OCI-M2 (cell line): ENCODE measurements around the gene SYT1.
"Not testable (repeated sequence)": the region's sequence is repeated elsewhere in the genome, so short reads cannot be mapped to it uniquely, and the experiment has no call there.

Experiments used
- DNase-seq: peaks from one replicate; lab custom pipeline; 2025; ENCODE audit not compliant: unreplicated experiment; lab: John Stamatoyannopoulos, UW

Gene SYT1

DNA sequence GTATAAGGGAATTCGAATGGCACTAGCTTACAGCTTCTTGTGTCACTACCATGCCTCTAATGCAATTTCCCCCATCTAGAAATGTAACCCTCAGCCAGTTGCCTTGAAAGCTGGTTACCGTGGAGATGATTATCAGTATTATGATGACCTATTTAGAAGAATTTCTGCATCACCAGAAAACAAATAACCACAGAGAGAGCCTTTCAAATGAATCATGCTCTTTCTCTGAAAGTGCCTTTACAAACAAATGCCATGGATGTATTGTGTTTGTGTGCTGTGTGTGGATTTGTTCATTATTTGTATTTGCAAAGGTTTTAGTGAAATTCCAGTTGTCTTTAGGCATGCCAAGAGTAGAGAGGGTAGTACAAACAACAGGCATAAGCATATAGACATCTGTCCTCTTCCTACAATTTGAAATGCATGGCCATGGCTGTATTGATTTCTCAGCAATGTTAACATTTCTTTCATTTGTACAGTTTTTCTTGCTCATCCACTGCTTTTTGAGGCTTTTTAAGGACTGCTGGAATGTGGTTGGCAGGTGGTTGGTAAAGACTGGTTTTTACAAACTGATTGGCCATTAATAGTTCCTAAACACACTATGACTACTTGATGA is 559.6 kb downstream of the SYT1 start:
- no peak for DNase-seq

DNA sequence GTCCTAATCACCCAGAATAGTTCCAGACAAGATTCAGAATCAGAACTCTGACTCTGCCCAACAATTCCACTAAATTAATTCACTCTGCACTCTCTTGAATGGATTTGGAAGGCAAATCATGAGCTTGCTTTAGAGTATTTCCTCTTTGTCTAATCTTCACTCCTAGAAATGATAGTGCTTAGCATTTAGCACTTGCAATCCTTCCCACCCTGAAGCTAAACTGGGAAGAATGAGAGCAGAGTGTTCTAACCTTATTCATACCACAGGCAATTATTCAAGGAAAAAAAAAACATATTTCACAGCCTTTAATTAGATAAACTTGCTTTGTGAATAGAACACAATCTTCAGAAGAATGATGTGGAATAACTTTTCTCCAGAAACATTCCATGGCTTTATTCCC is 561.5 kb downstream of the SYT1 start:
- DNase-seq = no peak

GRCh38 chr12:79426744-79427143 is 562.2 kb downstream of the SYT1 start:
- DNase-seq = not testable (repeated sequence)

- no peak for DNase-seq
These were observed 569.0 kb downstream of the SYT1 start for GRCh38 chr12:79433465-79434072.

DNA sequence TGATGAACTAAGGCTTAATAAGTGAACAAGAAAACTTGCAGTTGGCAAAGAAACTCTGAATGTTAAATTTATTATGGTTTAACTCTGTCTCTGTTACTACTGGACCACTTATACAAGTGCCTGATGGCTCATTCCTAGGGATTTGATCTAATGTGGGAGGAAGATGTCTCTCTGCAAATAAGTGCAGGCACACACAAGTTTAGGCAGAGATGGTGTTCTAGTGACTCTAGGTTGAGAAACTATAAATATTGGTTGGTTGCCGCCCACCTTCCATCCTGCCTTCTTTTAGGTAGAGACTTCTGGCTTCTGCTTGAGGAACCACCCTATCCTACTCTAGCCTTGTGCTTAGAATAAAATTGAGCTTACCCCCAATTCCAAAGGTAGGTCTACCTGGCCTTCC is 570.0 kb downstream of the SYT1 start:
- no peak for DNase-seq

- DNase-seq = no peak
These were observed 571.2 kb downstream of the SYT1 start for GRCh38 chr12:79435742-79436141.

- DNase-seq = no peak
These were observed 574.1 kb downstream of the SYT1 start for GRCh38 chr12:79438480-79439174.

DNA sequence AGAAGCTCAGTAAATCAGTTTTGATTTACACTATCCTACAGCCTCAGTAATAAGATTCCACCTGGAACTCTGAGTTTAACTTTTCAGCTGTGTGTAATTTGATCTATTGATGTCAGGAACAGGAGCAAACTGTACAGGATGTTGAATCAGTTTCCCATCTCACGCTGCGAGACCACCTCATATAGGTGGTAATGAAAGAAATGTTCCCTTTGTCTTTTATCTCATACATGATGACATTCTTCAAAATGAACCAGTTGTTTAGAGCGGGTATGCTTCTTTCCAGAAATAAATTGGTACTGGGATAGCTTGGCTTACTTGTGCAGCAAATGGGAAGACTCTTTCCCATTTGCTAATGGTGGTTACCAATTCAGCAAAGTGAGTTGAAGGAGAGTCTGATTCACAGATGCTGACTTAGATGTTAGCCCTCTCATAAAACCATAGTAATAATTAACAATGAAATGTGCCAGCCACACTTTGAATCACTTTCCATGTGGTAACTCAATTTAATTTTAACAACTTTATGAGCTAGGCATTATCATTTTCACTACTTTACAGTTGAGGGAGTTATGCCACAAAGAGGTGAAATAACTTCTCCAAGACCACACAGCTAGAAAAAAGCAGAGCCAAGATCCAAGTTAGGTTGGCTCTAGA is 574.7 kb downstream of the SYT1 start:
- no peak for DNase-seq

GRCh38 chr12:79441534-79441933 is 577.0 kb downstream of the SYT1 start:
- DNase-seq = no peak

DNA sequence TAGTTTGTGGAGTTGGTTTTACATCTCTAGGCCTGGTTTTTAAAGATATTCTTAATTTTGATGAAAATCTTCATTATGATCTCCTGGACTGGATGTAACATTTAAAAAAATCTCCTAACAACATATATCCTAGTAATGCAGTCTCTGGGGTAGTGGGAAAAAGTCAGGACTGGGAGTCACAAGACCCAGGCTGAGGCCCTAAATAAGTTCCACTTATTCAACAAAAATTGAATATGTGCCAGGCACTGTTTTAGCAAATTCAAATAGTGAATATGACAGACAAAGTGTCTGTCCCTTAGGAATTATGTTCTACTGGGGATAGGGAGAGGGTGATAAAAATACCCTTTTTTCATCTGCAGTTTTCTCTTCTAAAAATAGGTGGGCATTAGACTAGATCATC is 577.8 kb downstream of the SYT1 start:
- DNase-seq = no peak

GRCh38 chr12:79444089-79444488 is 579.5 kb downstream of the SYT1 start:
- DNase-seq = no peak

GRCh38 chr12:79448816-79449215 is 584.2 kb downstream of the SYT1 start:
- no peak for DNase-seq

DNA sequence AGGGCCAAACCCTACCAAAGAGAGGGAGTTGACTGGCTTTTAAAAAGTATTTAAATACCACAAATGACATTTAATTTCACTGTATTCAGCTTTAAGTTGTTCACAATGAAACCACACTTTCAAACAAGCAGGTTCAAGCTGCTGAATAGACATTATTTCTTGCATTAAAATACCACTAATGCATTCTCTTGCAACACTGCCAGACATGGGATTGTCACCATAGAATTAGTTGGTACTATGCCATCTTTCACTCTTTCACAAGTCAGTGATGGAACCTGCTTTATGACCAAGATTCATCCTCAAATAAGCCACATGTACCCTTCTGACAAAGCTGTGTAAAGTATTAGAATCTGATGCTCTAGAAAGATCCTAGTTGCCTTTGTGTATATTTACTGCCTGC is 586.8 kb downstream of the SYT1 start:
- no peak for DNase-seq

- DNase-seq = no peak
These were observed 587.4 kb downstream of the SYT1 start for GRCh38 chr12:79451978-79452377.

GRCh38 chr12:79452906-79453305 is 588.3 kb downstream of the SYT1 start:
- DNase-seq = no peak

GRCh38 chr12:79453820-79454219 is 589.2 kb downstream of the SYT1 start:
- no peak for DNase-seq

- DNase-seq = no peak
These were observed 589.8 kb downstream of the SYT1 start for GRCh38 chr12:79454338-79454843.

GRCh38 chr12:79455286-79455685 is 590.7 kb downstream of the SYT1 start:
- DNase-seq = no peak

DNA sequence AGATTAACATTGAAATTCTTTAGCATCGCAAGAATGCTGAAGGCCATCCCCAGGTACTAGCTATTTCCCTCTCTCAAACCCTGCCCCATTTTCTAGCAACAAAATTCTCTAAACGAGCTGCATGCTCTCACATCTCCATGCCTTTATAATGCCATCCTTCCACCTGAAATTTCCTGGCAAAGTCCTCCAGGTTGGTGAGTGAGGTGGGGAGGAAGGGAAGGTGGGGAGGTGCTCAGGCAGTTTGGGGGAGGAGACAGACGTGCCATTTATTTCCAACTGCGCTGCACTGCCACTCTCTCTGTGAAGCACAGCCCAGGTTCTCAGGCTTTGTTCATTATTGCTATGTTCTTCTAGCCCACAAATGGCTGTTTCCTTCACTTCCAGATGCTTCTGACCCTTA is 617.7 kb downstream of the SYT1 start:
- no peak for DNase-seq

DNA sequence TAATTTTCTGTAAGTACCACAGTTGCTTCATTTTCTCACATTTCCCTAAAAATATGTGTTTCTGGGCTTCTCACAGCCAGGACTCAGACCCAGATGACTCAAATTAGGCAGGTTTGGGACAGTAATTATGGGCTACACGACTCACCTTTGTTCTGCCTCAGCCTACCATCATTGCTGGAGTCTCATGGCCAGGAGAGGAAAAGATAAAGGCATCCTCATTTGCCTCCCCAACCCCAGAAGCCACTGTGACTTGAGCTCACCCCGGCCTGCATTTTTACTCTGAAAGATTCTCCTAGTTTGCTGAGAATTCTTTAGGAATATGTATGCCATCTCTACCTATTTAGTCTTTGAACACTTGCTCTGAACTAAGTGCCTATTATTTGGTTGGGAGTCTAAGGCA is 618.3 kb downstream of the SYT1 start:
- no peak for DNase-seq

- DNase-seq = no peak
These were observed 621.6 kb downstream of the SYT1 start for GRCh38 chr12:79486154-79486553.
